Testis (tissue), 3 donors: ENCODE results near the gene RXFP3. TPM values are rescaled to one million over a fixed set of nuclear protein-coding genes. Genes with fewer than 3 reads are reported as not detected.

ENCODE experiments used
- DNase-seq: peaks from one replicate; pipeline ENCODE4 v3.0.0-alpha.2; 2019
- H3K27ac ChIP-seq, 2 donors: fragments of 200-600 bp; sonication (generic); one replicate each; pipeline ENCODE4 v1.5.1; 2019
- H3K27me3 ChIP-seq: fragments of 200-600 bp; sonication (generic); one replicate; pipeline ENCODE4 v1.5.1; 2019
- H3K36me3 ChIP-seq: fragments of 200-600 bp; sonication (generic); one replicate; pipeline ENCODE4 v1.5.1; 2017; ENCODE audit warnings: low read depth; ENCODE audit errors: missing control alignments
- H3K4me1 ChIP-seq: fragments of 200-600 bp; sonication (generic); one replicate; pipeline ENCODE4 v1.5.1; 2019
- H3K4me3 ChIP-seq, 2 donors: fragments of 200-600 bp; sonication (generic); one replicate each; pipeline ENCODE4 v1.5.1; 2017 to 2019
- H3K9me3 ChIP-seq: fragments of 200-600 bp; sonication (generic); one replicate; pipeline ENCODE4 v1.5.1; 2017
- CTCF ChIP-seq, 3 experiments: fragments of 450-650 bp in 2 of 3; fragments of 200-600 bp in 1 of 3; sonication (generic) in 1 of 3; IDR thresholded peaks; one replicate each; pipeline ENCODE4 v1.5.1; 2016 to 2019; ENCODE audit warnings: antibody characterized with exemption in 3 of 3, mild to moderate bottlenecking in 2 of 3, moderate library complexity in 1 of 3
- POLR2A ChIP-seq: fragments of 450-650 bp; IDR thresholded peaks from one replicate; pipeline ENCODE4 v1.6.1; 2017; ENCODE audit warnings: antibody characterized with exemption, mild to moderate bottlenecking, moderate library complexity
- WGBS, 2 donors: methylation state at CpG; one replicate each; pipeline ENCODE4 v1.1.5; 2018; 5-methylcytosine and 5-hydroxymethylcytosine counted together
- intact Hi-C: fragments of 100-400 bp; cut with DNase I; formaldehyde crosslinking; loops from one replicate; pipeline ENCODE4 v1.15.1; 2023; ENCODE audit warnings: low total_unique reads
- polyA plus RNA-seq: library from polyadenylated mRNA; stranded (reverse); fragments of 350-450 nt; fragmentation: Illumina TruSeq; extraction: RNeasy Lipid Tissue Mini Kit (QIAGEN cat#74804); gene quantifications from one replicate; pipeline ENCODE4 v1.2.3, GENCODE V29; 2014; ENCODE audit warnings: low read depth, low replicate concordance; ENCODE audit not compliant: insufficient read depth
- total RNA-seq, 2 donors: library from RNA; depleted of rRNA; stranded (reverse); fragments of >200 nt; gene quantifications; one replicate each; pipeline ENCODE4 v1.2.3, GENCODE V29; 2016

Gene RXFP3
- total and polyA plus RNA-seq, 3 donors from 2014 or later, result not detected

- DNase-seq, result peak; percentile 79
- no peaks in the 10 kb centered on the region for H3K36me3 ChIP-seq
- no peak overlapping the region for H3K27ac ChIP-seq
- peaks cover 2% of the 10 kb centered on the region for H3K27me3 ChIP-seq
- peaks cover 7% of the 10 kb centered on the region for H3K4me1 ChIP-seq
- peak overlapping the region; percentile 34 to 45 for H3K4me3 ChIP-seq
- intact Hi-C loops, result no loop called here
- H3K9me3 ChIP-seq, result no peaks in the 10 kb centered on the region
- 0 to 1% methylated on average over 16 to 27 of the region's 30 CpGs for WGBS, 2 donors
- TF ChIP-seq POLR2A (no peak), CTCF (IDR thresholded peaks at IDR 0.05) (peak; percentile 32 to 57 (median 38))
Measured at GRCh38 chr5:33936004-33936380, 194 bp upstream of the RXFP3 start.

- H3K9me3 ChIP-seq, result no peaks in the 10 kb centered on the region
- H3K4me3 ChIP-seq, result peak overlapping the region in 1 of 2 donors; percentile 45
- TF ChIP-seq CTCF (IDR thresholded peaks at IDR 0.05) (no peak), POLR2A (no peak)
- no peaks in the 10 kb centered on the region for H3K36me3 ChIP-seq
- H3K4me1 ChIP-seq, result peaks cover 7% of the 10 kb centered on the region
- H3K27me3 ChIP-seq, result peaks cover 2% of the 10 kb centered on the region
- no peak for DNase-seq
- H3K27ac ChIP-seq, result no peak overlapping the region
- intact Hi-C loops, result no loop called here
- 13 to 17% methylated on average over 21 to 43 of the region's 54 CpGs for WGBS, 2 donors
Measured at GRCh38 chr5:33937017-33937706, 976 bp downstream of the RXFP3 start.

- H3K27me3 ChIP-seq, result peaks cover 2% of the 10 kb centered on the region
- H3K36me3 ChIP-seq, result no peaks in the 10 kb centered on the region
- no peak for DNase-seq
- 23 to 34% methylated on average over 23 to 54 of the region's 54 CpGs for WGBS, 2 donors
- TF ChIP-seq POLR2A (no peak), CTCF (IDR thresholded peaks at IDR 0.05) (no peak)
- H3K4me3 ChIP-seq, result peak overlapping the region in 1 of 2 donors; percentile 10
- intact Hi-C loops, result no loop called here
- H3K27ac ChIP-seq, result no peak overlapping the region
- H3K9me3 ChIP-seq, result no peaks in the 10 kb centered on the region
- H3K4me1 ChIP-seq, result peaks cover 7% of the 10 kb centered on the region
Measured at GRCh38 chr5:33937707-33938506, 1.7 kb downstream of the RXFP3 start.

- no peak for DNase-seq
- intact Hi-C loops, result no loop called here
- H3K4me3 ChIP-seq, result no peak overlapping the region
- TF ChIP-seq CTCF (IDR thresholded peaks at IDR 0.05) (no peak), POLR2A (no peak)
- peaks cover 7% of the 10 kb centered on the region for H3K4me1 ChIP-seq
- H3K36me3 ChIP-seq, result no peaks in the 10 kb centered on the region
- WGBS, 2 donors, result 25 to 33% methylated on average over 14 of the region's 14 CpGs
- H3K27me3 ChIP-seq, result peaks cover 2% of the 10 kb centered on the region
- no peaks in the 10 kb centered on the region for H3K9me3 ChIP-seq
- H3K27ac ChIP-seq, result no peak overlapping the region
Measured at GRCh38 chr5:33938507-33938796, 2.3 kb downstream of the RXFP3 start.
